ENCODE measurements around the gene WDR88. TPM values are rescaled to one million over a fixed set of nuclear protein-coding genes. Genes with fewer than 3 reads are reported as not detected.

The WDR88 gene
- total and polyA plus RNA-seq, 2 donors from 2014 or later, result not detected

- DNase-seq (no peak), FAIRE-seq (no peak)
- Histone ChIP-seq H3K9ac (ENCODE audit: low read length in 3 of 3) (no peak overlapping the region), H3K36me3 (ENCODE audit: control insufficient read depth in 2 of 3, insufficient read depth in 3 of 3, low read length in 3 of 3) (peaks cover 5 to 37% (median 21%) of the 10 kb centered on the region in 3 donors), H3K27ac (ENCODE audit: low read depth in 2 of 2, low read length in 2 of 2) (no peak overlapping the region), H3K27me3 (ENCODE audit: control insufficient read depth, insufficient read depth, low read length) (no peaks in the 10 kb centered on the region), H3K9me3 (ENCODE audit: control insufficient read depth in 2 of 3, insufficient read depth in 1 of 3, low read length in 3 of 3) (no peaks in the 10 kb centered on the region), H3K4me1 (ENCODE audit: control insufficient read depth in 2 of 3, insufficient read depth in 2 of 3, low read depth in 1 of 3, low read length in 3 of 3) (no peaks in the 10 kb centered on the region), H3K4me3 (ENCODE audit: low read length in 3 of 3) (no peak overlapping the region)
- no peak for TF ChIP-seq CTCF (IDR thresholded peaks at IDR 0.05; ENCODE audit: borderline replicate concordance, extremely low read depth, insufficient read depth)
- intact Hi-C loops (cut with DNase I), result no loop called here
Observed at GRCh38 chr19:33100894-33101644, 30.8 kb upstream of the WDR88 start.

DNA sequence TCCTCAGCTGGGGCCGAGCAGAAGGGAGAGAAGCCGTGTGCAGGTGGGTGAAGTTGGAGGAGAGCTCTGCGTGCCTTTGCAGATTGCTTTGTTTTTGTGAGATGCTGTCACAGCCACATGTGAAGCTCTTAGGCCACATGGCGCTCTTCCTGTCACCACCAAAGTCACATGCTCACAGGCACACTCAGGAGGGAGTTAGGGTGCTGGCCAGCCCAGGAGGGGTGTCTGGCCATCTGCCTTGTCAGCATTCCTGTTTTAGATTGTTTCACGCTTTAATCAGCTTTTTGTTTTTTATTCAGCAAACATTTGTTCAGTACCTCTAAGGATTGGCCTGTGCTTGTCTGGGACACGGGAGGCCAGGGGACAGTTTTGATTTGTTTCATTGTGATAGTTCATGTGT is 29.0 kb upstream of the WDR88 start:
- intact Hi-C loops (cut with DNase I), result no loop called here
- no peaks in the 10 kb centered on the region for H3K27me3 ChIP-seq (ENCODE audit: control insufficient read depth, insufficient read depth, low read length)
- no peak overlapping the region for H3K9ac ChIP-seq (ENCODE audit: low read length in 3 of 3)
- no peak for TF ChIP-seq CTCF (IDR thresholded peaks at IDR 0.05; ENCODE audit: borderline replicate concordance, extremely low read depth, insufficient read depth)
- no peak for FAIRE-seq
- H3K4me3 ChIP-seq (ENCODE audit: low read length in 3 of 3), result no peak overlapping the region
- peaks cover 3 to 36% (median 23%) of the 10 kb centered on the region in 3 donors for H3K36me3 ChIP-seq (ENCODE audit: control insufficient read depth in 2 of 3, insufficient read depth in 3 of 3, low read length in 3 of 3)
- DNase-seq, result no peak
- H3K27ac ChIP-seq (ENCODE audit: low read depth in 2 of 2, low read length in 2 of 2), result no peak overlapping the region
- no peaks in the 10 kb centered on the region for H3K4me1 ChIP-seq (ENCODE audit: control insufficient read depth in 2 of 3, insufficient read depth in 2 of 3, low read depth in 1 of 3, low read length in 3 of 3)
- H3K9me3 ChIP-seq (ENCODE audit: control insufficient read depth in 2 of 3, insufficient read depth in 1 of 3, low read length in 3 of 3), result no peaks in the 10 kb centered on the region

DNA sequence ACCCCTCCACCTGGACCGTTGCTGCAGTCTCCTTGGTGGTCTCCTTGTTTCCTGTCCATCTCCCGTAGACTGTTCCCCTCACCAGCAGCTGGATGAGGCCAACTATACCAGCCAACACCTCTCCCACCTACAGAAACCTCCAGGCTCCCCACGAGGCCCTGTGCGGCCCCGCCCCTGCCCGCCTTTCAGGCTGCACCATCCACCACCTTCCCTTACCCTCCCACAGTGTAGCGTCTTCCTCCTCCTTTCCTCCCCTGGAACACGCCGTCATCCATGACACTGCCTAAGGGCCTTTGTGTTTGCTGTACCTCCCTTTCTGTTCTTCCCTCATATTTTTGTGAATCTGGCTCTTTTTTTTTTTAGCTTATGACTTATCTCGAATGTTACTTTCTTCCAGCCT is 23.8 kb upstream of the WDR88 start:
- Histone ChIP-seq H3K4me3 (ENCODE audit: low read length in 3 of 3) (no peak overlapping the region), H3K9ac (ENCODE audit: low read length in 3 of 3) (no peak overlapping the region), H3K27ac (ENCODE audit: low read depth in 2 of 2, low read length in 2 of 2) (no peak overlapping the region), H3K9me3 (ENCODE audit: control insufficient read depth in 2 of 3, insufficient read depth in 1 of 3, low read length in 3 of 3) (no peaks in the 10 kb centered on the region), H3K4me1 (ENCODE audit: control insufficient read depth in 2 of 3, insufficient read depth in 2 of 3, low read depth in 1 of 3, low read length in 3 of 3) (no peaks in the 10 kb centered on the region), H3K27me3 (ENCODE audit: control insufficient read depth, insufficient read depth, low read length) (no peaks in the 10 kb centered on the region), H3K36me3 (ENCODE audit: control insufficient read depth in 2 of 3, insufficient read depth in 3 of 3, low read length in 3 of 3) (peaks cover 0 to 30% (median 16%) of the 10 kb centered on the region in 3 donors)
- FAIRE-seq (no peak), DNase-seq (no peak)
- intact Hi-C loops (cut with DNase I), result no loop called here
- no peak for TF ChIP-seq CTCF (IDR thresholded peaks at IDR 0.05; ENCODE audit: borderline replicate concordance, extremely low read depth, insufficient read depth)

Measured in kidney (tissue), 14 donors.